Natural killer cell (primary cell): ENCODE measurements around the gene SIGLEC5. TPM values are rescaled to one million over a fixed set of nuclear protein-coding genes. Genes with fewer than 3 reads are reported as not detected.

Experiments used
- ATAC-seq, 3 donors: fragments of 150-1000 bp in 2 of 3; fragments of 200-7000 bp in 1 of 3; cut with Tn5 transposase; 1 replicate in 1 of 3; 2 replicates in 2 of 3; pipeline ENCODE4 v1.10.0; 2021; ENCODE audit warnings: mild to moderate bottlenecking in 2 of 3, moderate library complexity in 2 of 3
- DNase-seq, 2 donors: peaks; one replicate each; pipeline versions ENCODE4 v3.0.0 to v3.0.0-alpha.2; 2013 to 2021; ENCODE audit warnings: mixed read lengths in 1 of 2
- H3K27ac ChIP-seq: one replicate; pipeline ENCODE4 v1.5.1; 2013; ENCODE audit warnings: mild to moderate bottlenecking, low read length
- H3K27me3 ChIP-seq: one replicate; pipeline ENCODE4 v1.6.1; 2013; ENCODE audit warnings: low read length; ENCODE audit not compliant: control insufficient read depth, insufficient read depth
- H3K36me3 ChIP-seq: one replicate; pipeline ENCODE4 v1.6.1; 2013; ENCODE audit warnings: low read length; ENCODE audit not compliant: control insufficient read depth, insufficient read depth
- H3K4me1 ChIP-seq: one replicate; pipeline ENCODE4 v1.6.1; 2013; ENCODE audit warnings: low read length; ENCODE audit not compliant: control insufficient read depth, insufficient read depth
- H3K4me3 ChIP-seq: one replicate; pipeline ENCODE4 v1.5.1; 2013; ENCODE audit warnings: low read length
- H3K9me3 ChIP-seq: one replicate; pipeline ENCODE4 v1.6.1; 2013; ENCODE audit warnings: low read length; ENCODE audit not compliant: control insufficient read depth, insufficient read depth
- H3K27ac Mint-ChIP-seq, 2 donors: one replicate each; pipeline ENCODE4 v1.8.0; 2022; ENCODE audit warnings: mild to moderate bottlenecking in 2 of 2, mixed read lengths in 2 of 2, moderate library complexity in 1 of 2
- H3K27me3 Mint-ChIP-seq, 2 donors: one replicate each; pipeline ENCODE4 v1.8.0; 2022; ENCODE audit warnings: low read depth in 2 of 2, mixed read lengths in 2 of 2
- H3K36me3 Mint-ChIP-seq: one replicate; pipeline ENCODE4 v1.8.0; 2022; ENCODE audit warnings: mixed read lengths
- H3K4me1 Mint-ChIP-seq, 2 donors: one replicate each; pipeline ENCODE4 v1.8.0; 2022; ENCODE audit warnings: mixed read lengths in 2 of 2
- H3K4me3 Mint-ChIP-seq: one replicate; pipeline ENCODE4 v1.8.0; 2022; ENCODE audit warnings: mild to moderate bottlenecking, moderate library complexity, mixed read lengths
- H3K9me3 Mint-ChIP-seq, 2 donors: one replicate each; pipeline ENCODE4 v1.8.0; 2022; ENCODE audit warnings: mixed read lengths in 2 of 2
- WGBS: methylation state at CpG from one replicate; pipeline ENCODE4 v1.1.7; 2013; ENCODE audit warnings: missing lambda C conversion rate; ENCODE audit not compliant: insufficient coverage; 5-methylcytosine and 5-hydroxymethylcytosine counted together
- intact Hi-C: fragments of 100-400 bp; cut with micrococcal nuclease; formaldehyde crosslinking; loops from one replicate; pipeline ENCODE4 v1.14.2; 2022
- total RNA-seq, 4 donors: library from RNA; stranded (reverse); fragments of 120-200 nt in 1 of 4; gene quantifications; one replicate each; pipeline versions ENCODE4 v1.2.3 to v1.2.4, GENCODE V29; 2013 to 2022
- TF ChIP-seq, protein P1 (sequence below): fragments of 200-600 bp; IDR thresholded peaks from one replicate; pipeline ENCODE4 v1.8.0; 2022; ENCODE audit warnings: antibody characterized with exemption

Gene SIGLEC5
- total RNA-seq, 3 donors from 2014 or later (not counting 1 experiment from before 2014, with no cell fraction given), result 0.54 to 1.0 (median 0.90) TPM

DNA sequence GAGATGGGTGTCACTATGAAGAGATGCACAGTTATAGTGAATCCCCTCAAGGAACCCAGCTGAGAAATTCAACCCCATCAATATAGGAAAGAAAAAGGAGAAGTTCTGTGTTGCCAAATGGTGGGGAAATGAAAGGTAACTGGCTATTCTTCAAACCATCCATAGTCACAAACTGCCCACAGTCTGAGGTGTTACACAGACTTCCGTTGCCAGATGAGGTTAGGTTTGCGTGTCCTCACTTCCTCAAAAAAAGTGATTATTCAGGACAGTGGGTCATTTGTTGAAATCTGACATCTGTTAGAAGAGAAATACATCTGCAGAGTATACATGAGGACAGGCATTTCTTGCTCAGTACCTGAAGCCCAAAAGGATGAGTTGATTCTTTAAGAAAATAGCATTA lies 9.0 kb downstream of the SIGLEC5 start:
- Mint-ChIP-seq H3K9me3 (no peaks in the 10 kb centered on the region), H3K27ac (peak overlapping the region in 1 of 2 donors; percentile 57), H3K4me1 (peaks cover 7 to 8% of the 10 kb centered on the region in 2 donors), H3K27me3 (peaks cover 0 to 3% of the 10 kb centered on the region in 2 donors), H3K4me3 (no peak overlapping the region), H3K36me3 (no peaks in the 10 kb centered on the region)
- no peaks in the 10 kb centered on the region for H3K27me3 ChIP-seq
- WGBS, result 0% methylated on average over 2 of the region's 2 CpGs
- H3K36me3 ChIP-seq, result no peaks in the 10 kb centered on the region
- DNase-seq (no peak), ATAC-seq (peak; percentile 29 to 83 (median 49))
- no peak overlapping the region for H3K4me3 ChIP-seq
- no peak overlapping the region for H3K27ac ChIP-seq
- no peaks in the 10 kb centered on the region for H3K9me3 ChIP-seq
- intact Hi-C loops, result no loop called here
- TF ChIP-seq, protein P1, sequence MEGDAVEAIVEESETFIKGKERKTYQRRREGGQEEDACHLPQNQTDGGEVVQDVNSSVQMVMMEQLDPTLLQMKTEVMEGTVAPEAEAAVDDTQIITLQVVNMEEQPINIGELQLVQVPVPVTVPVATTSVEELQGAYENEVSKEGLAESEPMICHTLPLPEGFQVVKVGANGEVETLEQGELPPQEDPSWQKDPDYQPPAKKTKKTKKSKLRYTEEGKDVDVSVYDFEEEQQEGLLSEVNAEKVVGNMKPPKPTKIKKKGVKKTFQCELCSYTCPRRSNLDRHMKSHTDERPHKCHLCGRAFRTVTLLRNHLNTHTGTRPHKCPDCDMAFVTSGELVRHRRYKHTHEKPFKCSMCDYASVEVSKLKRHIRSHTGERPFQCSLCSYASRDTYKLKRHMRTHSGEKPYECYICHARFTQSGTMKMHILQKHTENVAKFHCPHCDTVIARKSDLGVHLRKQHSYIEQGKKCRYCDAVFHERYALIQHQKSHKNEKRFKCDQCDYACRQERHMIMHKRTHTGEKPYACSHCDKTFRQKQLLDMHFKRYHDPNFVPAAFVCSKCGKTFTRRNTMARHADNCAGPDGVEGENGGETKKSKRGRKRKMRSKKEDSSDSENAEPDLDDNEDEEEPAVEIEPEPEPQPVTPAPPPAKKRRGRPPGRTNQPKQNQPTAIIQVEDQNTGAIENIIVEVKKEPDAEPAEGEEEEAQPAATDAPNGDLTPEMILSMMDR, result no peak
- no peaks in the 10 kb centered on the region for H3K4me1 ChIP-seq

DNA sequence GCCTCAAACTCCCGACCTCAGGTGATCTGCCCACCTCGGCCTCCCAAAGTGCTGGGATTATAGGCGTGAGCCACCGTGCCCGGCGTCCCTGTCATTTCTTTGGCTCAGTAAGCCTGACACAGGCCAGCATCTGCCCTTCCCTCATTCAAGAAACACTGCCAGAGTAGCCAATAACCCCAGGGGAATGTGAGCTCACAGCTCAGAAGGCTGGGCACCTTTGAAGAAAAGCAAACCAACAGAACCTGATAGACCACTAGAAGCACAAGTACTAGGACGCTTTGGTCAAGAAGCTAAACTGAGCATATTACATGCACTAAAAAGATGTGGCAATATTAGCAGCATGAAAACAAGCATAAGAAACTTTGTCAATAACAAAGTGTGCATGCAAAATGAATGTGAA lies 14.2 kb downstream of the SIGLEC5 start:
- peaks cover 0 to 5% of the 10 kb centered on the region in 2 donors for H3K27me3 Mint-ChIP-seq
- H3K9me3 ChIP-seq, result peaks cover 7% of the 10 kb centered on the region
- peaks cover 0 to 2% of the 10 kb centered on the region in 2 donors for H3K9me3 Mint-ChIP-seq
- H3K4me3 Mint-ChIP-seq, result no peak overlapping the region
- no peak overlapping the region for H3K4me3 ChIP-seq
- no peak overlapping the region for H3K27ac ChIP-seq
- H3K36me3 Mint-ChIP-seq, result no peaks in the 10 kb centered on the region
- ATAC-seq (no peak), DNase-seq (no peak)
- TF ChIP-seq, protein P1, result no peak
- intact Hi-C loops, result no loop called here
- WGBS, result 95% methylated on average over 7 of the region's 7 CpGs
- H3K4me1 Mint-ChIP-seq, result peaks cover 2 to 3% of the 10 kb centered on the region in 2 donors
- no peak overlapping the region for H3K27ac Mint-ChIP-seq
- H3K36me3 ChIP-seq, result no peaks in the 10 kb centered on the region
- H3K27me3 ChIP-seq, result no peaks in the 10 kb centered on the region
- no peaks in the 10 kb centered on the region for H3K4me1 ChIP-seq

DNA sequence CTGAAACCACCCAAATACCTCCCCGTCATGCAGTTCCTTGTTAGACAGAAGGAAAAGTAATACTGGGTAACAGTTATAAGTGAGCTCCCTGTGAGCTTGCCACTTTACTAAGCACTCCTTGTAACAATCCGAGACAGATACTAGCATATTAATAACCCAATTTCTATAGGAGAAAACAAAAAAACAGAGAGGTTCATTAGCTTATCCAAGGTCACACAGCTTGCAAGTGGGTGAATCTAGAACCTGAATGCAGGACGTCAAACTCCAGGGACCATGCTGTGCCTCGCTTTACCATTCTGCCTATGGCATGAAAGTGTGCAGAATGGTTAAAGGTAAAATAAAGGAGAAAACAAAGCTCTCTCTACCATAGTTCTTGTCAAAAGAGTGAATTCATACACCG lies 15.4 kb downstream of the SIGLEC5 start:
- TF ChIP-seq, protein P1, result no peak
- H3K4me1 ChIP-seq, result no peaks in the 10 kb centered on the region
- intact Hi-C loops, result no loop called here
- Mint-ChIP-seq H3K9me3 (peaks cover 0 to 2% of the 10 kb centered on the region in 2 donors), H3K27me3 (peaks cover 0 to 5% of the 10 kb centered on the region in 2 donors), H3K36me3 (no peaks in the 10 kb centered on the region), H3K4me3 (no peak overlapping the region), H3K27ac (no peak overlapping the region), H3K4me1 (no peaks in the 10 kb centered on the region)
- DNase-seq (no peak), ATAC-seq (no peak)
- H3K4me3 ChIP-seq, result no peak overlapping the region
- H3K9me3 ChIP-seq, result peaks cover 7% of the 10 kb centered on the region
- 87% methylated on average over 3 of the region's 5 CpGs for WGBS
- H3K27ac ChIP-seq, result no peak overlapping the region
- H3K36me3 ChIP-seq, result no peaks in the 10 kb centered on the region
- no peaks in the 10 kb centered on the region for H3K27me3 ChIP-seq

DNA sequence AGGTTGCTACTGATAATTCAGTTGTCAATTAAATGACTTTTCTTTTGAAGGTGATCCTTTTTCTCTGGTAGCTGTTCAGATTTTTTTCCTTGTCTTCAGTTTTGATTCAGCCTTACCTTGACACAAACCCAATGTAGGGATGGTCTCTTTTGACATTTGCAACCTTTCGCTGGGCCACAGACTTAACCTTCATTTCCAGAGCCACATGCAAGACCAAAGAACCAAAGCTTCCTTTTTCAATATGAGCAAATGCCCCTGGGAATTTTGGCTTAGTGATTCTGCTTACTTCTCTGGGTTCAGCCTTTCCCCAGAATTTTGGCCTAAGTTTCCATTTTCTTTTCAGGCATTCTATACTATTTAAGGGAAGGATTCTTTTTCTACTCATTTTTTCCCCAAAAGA lies 19.6 kb downstream of the SIGLEC5 start:
- no peak for DNase-seq
- Mint-ChIP-seq H3K27me3 (peaks cover 0 to 2% of the 10 kb centered on the region in 2 donors), H3K9me3 (peaks cover 0 to 2% of the 10 kb centered on the region in 2 donors), H3K27ac (no peak overlapping the region), H3K36me3 (no peaks in the 10 kb centered on the region), H3K4me1 (peaks cover 0 to 17% of the 10 kb centered on the region in 2 donors), H3K4me3 (no peak overlapping the region)
- H3K4me1 ChIP-seq, result peaks cover 13% of the 10 kb centered on the region
- H3K9me3 ChIP-seq, result peaks cover 7% of the 10 kb centered on the region
- WGBS, result 36% methylated on average over 1 of the region's 1 CpG
- H3K27me3 ChIP-seq, result no peaks in the 10 kb centered on the region
- H3K27ac ChIP-seq, result no peak overlapping the region
- no peaks in the 10 kb centered on the region for H3K36me3 ChIP-seq
- TF ChIP-seq, protein P1, result no peak
- no peak overlapping the region for H3K4me3 ChIP-seq
- intact Hi-C loops, result no loop called here
- no peak for ATAC-seq
